HFF-Myc (cell line): ENCODE data around the gene IQGAP2.

Source experiments
- DNase-seq: peaks from one replicate; pipeline ENCODE4 v3.0.0-alpha.2; 2011; ENCODE audit warnings: low read depth; ENCODE audit errors: extremely low read depth
- H3K4me3 ChIP-seq: replicated peaks from 2 replicates; pipeline ENCODE4 v1.5.1; 2011; ENCODE audit warnings: low read depth, mild to moderate bottlenecking, control low read depth, low read length
- CTCF ChIP-seq: IDR thresholded peaks from 2 replicates; pipeline ENCODE4 v1.5.1; 2012; ENCODE audit warnings: mild to moderate bottlenecking, low read depth, low read length, control low read depth; ENCODE audit errors: missing control alignments

Gene IQGAP2

GRCh38 chr5:76592692-76593091 is 189.6 kb downstream of the IQGAP2 start:
- no peak for DNase-seq
- H3K4me3 ChIP-seq = no peak overlapping the region
- TF ChIP-seq CTCF = no peak

DNA sequence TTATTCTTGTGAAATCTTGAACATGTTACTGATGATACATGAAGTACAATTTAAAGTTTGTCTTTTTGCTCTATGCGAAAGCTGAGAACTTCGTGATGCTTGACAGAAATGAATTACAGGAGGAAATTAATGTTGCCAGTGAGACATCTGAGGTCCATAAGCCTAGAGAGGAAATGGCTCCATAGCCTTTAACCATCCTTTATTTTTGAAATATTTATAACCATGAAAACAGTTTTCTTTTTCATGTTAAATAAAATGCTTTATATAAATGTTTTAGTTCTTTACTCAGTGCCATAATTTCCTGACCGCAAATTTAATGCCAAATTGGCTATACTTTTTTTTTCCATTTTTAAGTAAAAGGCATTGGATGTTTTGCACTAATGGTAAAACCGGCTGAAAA is 191.0 kb downstream of the IQGAP2 start:
- H3K4me3 ChIP-seq = no peak overlapping the region
- no peak for DNase-seq
- TF ChIP-seq CTCF = no peak

DNA sequence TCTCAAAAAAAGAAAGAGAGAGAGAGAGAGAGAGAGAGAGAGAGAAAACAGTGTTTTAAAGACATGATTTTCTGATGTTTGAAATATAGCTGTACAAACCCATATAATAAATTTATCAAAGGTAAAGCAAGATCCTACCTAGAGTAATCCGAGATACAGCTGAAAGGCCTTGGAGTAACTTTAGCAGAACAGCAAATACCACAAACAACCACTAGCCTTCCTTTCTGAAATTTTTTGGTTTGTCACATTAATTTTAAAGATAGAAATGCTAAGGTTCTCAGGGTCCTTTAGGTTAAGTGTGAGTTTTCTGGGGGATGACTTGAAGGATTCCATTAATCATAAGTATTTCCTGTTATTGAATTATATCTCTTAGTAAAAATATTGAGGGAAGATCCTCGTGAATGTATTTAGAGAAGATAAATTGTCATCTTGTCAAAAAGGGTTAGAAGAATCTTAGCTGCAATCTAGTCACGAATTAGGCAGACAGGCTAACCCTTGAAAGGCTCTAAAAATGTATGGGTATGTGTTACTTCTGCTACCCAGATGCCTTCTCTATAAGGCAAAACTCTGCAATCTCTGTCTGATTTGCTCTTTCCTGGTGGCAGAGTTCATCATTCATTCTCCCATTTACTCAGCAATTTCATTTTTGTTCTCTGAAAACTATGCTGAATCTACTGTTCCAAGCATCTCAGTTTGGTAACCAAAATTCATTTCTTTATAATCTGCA is 192.8 kb downstream of the IQGAP2 start:
- no peak for DNase-seq
- no peak overlapping the region for H3K4me3 ChIP-seq
- no peak for TF ChIP-seq CTCF

GRCh38 chr5:76598531-76598930 is 195.4 kb downstream of the IQGAP2 start:
- no peak for DNase-seq
- no peak overlapping the region for H3K4me3 ChIP-seq
- no peak for TF ChIP-seq CTCF

GRCh38 chr5:76600716-76601115 is 197.6 kb downstream of the IQGAP2 start:
- no peak for TF ChIP-seq CTCF
- no peak for DNase-seq
- H3K4me3 ChIP-seq = no peak overlapping the region

GRCh38 chr5:76601470-76601869 is 198.4 kb downstream of the IQGAP2 start:
- H3K4me3 ChIP-seq = no peak overlapping the region
- DNase-seq = peak; percentile 72
- peak; percentile 60 for TF ChIP-seq CTCF
